ENCODE measurements around the gene OLFML2B.

The OLFML2B gene

DNA sequence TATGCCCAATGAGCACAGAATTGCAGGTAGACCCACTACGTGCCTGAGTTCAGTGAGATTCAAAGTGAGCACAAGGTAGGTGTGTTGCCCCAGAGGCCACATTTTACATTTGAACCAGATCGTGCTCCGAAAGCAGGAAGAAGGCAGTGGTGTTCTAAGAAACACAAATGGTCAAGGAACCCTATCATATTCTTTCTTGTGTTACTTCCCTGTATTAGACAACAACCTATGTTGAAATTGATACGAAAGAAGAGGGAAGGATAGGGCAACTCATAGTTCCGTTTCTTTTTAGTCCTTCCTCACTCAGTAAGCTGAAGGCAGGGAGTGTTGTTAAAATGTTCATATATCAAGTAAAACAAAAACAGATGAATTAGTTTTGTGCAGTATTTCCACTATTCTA lies 33.9 kb downstream of the OLFML2B start:
- H3K27ac ChIP-seq = no peak overlapping the region
- ChIA-PET CTCF (no interaction called here), POLR2A (ENCODE audit: low non-redundant PET) (no interaction called here)
- TF ChIP-seq, protein P1, sequence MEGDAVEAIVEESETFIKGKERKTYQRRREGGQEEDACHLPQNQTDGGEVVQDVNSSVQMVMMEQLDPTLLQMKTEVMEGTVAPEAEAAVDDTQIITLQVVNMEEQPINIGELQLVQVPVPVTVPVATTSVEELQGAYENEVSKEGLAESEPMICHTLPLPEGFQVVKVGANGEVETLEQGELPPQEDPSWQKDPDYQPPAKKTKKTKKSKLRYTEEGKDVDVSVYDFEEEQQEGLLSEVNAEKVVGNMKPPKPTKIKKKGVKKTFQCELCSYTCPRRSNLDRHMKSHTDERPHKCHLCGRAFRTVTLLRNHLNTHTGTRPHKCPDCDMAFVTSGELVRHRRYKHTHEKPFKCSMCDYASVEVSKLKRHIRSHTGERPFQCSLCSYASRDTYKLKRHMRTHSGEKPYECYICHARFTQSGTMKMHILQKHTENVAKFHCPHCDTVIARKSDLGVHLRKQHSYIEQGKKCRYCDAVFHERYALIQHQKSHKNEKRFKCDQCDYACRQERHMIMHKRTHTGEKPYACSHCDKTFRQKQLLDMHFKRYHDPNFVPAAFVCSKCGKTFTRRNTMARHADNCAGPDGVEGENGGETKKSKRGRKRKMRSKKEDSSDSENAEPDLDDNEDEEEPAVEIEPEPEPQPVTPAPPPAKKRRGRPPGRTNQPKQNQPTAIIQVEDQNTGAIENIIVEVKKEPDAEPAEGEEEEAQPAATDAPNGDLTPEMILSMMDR (conservative IDR thresholded peaks at IDR 0.05; ENCODE audit: low read depth) = no peak
- DNase-seq (ENCODE audit: low spot score) = no peak

DNA sequence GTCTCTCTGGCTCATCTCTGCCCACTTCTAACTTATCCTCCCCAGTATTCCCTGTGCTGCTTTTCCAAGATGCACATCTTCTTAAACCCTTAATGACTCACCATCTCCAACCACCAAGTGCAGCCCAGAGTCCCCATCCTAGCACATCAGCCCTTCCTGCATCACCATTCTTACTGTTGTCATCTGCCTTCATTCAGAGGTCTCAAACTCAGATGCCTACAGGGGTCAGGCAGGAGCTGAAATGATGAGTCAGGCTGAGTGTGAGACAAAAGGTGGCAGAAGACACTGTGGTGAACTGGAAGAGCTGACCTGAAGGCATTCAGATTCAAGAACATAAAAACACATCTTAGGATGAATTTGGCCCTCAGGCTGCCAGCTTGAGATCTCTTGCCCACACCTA lies 34.6 kb downstream of the OLFML2B start:
- no peak overlapping the region for H3K27ac ChIP-seq
- no peak for DNase-seq (ENCODE audit: low spot score)
- TF ChIP-seq, protein P1 (conservative IDR thresholded peaks at IDR 0.05; ENCODE audit: low read depth) = no peak
- ChIA-PET POLR2A (ENCODE audit: low non-redundant PET) (no interaction called here), CTCF (no interaction called here)

DNA sequence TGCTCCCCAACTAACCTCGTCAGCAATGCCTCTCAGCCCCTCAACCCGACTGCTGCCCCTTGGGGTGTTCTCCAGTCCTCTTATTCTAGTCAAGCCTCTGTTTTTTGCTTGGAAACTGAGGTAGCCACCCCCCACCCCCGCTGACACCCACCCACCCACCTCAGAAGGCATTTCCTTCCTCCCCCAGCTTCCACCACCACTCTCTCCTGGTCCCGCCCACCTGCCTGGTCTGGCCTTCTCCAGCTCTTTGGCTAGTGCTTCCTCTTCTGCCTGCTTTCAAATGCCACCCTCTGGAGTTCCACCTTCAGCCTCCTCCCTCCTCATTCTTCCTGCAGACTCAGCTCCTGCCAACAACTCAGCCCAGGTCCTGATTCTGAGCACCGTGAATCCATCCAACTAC lies 35.3 kb downstream of the OLFML2B start:
- ChIA-PET POLR2A (ENCODE audit: low non-redundant PET) (no interaction called here), CTCF (no interaction called here)
- TF ChIP-seq, protein P1 (conservative IDR thresholded peaks at IDR 0.05; ENCODE audit: low read depth) = no peak
- H3K27ac ChIP-seq = no peak overlapping the region
- DNase-seq (ENCODE audit: low spot score) = no peak

DNA sequence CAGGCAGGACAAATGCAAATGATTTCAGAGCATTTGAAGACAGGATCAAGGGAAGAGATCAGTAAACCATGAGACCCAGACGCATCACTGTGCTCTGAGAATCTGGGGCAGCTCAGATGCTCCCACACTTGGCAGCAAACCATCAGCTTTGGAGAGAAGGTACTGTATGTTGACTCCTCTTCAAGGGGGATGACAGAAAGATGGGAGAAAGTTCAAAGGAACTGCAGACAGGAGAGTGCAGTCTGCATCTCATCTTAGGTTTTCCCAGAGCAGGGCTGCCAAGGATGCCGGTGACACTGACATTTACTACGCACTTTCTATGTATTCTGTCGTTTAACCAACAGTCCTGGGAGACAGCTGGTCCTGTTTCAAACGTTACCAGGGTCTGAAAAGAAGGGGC lies 35.8 kb downstream of the OLFML2B start:
- DNase-seq (ENCODE audit: low spot score) = no peak
- ChIA-PET POLR2A (ENCODE audit: low non-redundant PET) (no interaction called here), CTCF (interaction anchor here (0.7 kb wide), 1 partner anchor 40 kb away, joined by 3 read pairs; no protein-coding TSS in a partner anchor)
- H3K27ac ChIP-seq = no peak overlapping the region
- TF ChIP-seq, protein P1 (conservative IDR thresholded peaks at IDR 0.05; ENCODE audit: low read depth) = no peak

DNA sequence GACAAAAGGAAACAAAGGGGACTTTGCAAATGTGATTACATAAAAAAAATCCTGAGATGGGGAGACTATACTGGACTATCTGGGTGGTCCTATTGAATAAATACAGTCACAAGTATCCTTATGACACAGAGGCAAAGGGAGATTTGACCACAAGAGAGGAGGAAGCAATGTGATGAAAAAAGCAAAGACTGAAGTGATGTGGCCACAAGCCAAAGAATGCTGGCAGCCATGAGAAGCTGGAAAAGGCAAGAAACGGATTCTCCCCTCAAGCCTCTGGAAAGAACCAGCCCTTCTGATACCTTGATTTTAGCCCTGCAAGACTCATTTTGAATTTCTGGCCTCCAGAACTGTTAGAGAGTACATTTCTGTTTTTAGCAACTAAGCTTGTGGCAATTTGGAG lies 36.4 kb downstream of the OLFML2B start:
- H3K27ac ChIP-seq = no peak overlapping the region
- ChIA-PET POLR2A (ENCODE audit: low non-redundant PET) (no interaction called here), CTCF (interaction anchor here (0.7 kb wide), 1 partner anchor 40 kb away, joined by 3 read pairs; no protein-coding TSS in a partner anchor)
- TF ChIP-seq, protein P1 (conservative IDR thresholded peaks at IDR 0.05; ENCODE audit: low read depth) = no peak
- no peak for DNase-seq (ENCODE audit: low spot score)

DNA sequence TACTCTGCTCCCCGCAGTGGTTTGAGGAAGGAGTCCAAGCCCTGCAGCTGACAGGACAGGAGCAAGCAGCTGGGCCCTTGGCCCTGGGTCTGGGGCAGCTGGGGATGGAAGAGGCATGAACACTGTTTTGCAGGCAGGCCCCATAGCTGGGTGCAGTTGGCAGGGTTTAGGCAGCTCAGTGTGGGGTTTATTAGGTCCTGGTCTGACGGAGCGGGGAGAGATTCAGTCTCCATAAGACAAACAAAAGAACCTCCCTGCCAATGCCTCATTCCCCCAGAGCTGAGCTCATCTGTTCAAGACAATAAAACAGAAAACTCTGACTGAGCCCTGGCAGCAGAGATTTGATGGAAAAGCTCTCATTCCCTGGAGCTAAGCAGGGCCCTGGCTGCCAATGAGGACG lies 37.3 kb downstream of the OLFML2B start:
- no peak for DNase-seq (ENCODE audit: low spot score)
- H3K27ac ChIP-seq = no peak overlapping the region
- TF ChIP-seq, protein P1 (conservative IDR thresholded peaks at IDR 0.05; ENCODE audit: low read depth) = no peak
- ChIA-PET CTCF (no interaction called here), POLR2A (ENCODE audit: low non-redundant PET) (no interaction called here)

DNA sequence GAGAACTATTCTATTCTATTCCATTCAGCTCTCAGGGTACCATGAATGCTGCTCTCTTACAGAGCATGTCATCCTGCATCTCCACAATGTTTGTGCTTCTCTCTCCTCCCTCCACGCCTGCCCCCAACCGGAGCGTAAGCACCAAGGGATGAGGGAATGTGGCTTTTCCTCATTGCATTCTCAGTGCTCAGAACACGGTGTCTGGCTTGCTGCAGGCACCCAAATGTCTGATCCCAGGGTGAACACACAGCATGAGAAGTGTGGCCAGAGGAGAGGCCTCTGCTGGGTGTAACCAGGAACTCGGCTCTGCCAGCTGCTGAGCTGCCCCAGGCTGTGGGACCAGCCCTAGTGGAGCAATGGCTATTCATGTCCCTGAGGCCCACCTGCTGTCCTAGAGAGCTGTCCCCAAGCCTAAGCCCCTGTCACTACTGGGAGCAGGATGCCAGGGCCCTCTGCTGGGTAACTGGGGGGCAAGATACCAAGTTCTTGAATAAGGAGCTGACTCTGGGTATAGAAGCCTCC lies 38.3 kb downstream of the OLFML2B start:
- ChIA-PET POLR2A (ENCODE audit: low non-redundant PET) (no interaction called here), CTCF (no interaction called here)
- TF ChIP-seq, protein P1 (conservative IDR thresholded peaks at IDR 0.05; ENCODE audit: low read depth) = no peak
- no peak for DNase-seq (ENCODE audit: low spot score)
- no peak overlapping the region for H3K27ac ChIP-seq
